DOHH2 (cell line): ENCODE results near the gene KIFBP.

Experiments
- EZH2phosphoT487 ChIP-seq: fragments of 200-600 bp; sonication (generic); IDR thresholded peaks from 2 replicates; pipeline ENCODE4 v1.6.1; 2017; ENCODE audit warnings: borderline replicate concordance, mild to moderate bottlenecking, antibody characterized with exemption, low read length, moderate library complexity, mixed read lengths
- TF ChIP-seq, protein P1 (sequence below): fragments of 200-600 bp; sonication (generic); IDR thresholded peaks from one replicate; pipeline ENCODE4 v1.5.1; 2014; ENCODE audit warnings: antibody characterized with exemption, mild to moderate bottlenecking, low read depth, low read length; ENCODE audit not compliant: poor library complexity, severe bottlenecking

DNA sequence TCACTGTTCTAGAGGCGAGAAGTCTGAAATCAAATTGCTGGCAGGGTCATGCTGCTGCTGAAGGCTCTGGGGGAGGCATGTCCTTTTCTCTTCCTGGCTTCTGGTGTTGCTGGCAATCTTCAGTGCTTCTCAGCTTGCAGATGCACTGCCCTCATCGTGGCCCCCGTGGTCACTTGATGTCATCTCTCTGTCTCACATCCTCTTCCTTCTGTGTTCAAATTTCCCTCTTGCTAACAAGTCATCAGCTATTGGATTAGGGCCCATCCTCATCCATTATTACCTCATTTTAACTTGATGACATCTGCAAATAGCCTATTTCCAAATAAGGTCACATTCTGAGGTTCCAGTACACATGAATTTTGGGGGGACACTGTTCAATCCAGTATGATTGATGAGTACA, 62.7 kb downstream of the KIFBP start:
- no peak for TF ChIP-seq EZH2phosphoT487
- TF ChIP-seq, protein P1, sequence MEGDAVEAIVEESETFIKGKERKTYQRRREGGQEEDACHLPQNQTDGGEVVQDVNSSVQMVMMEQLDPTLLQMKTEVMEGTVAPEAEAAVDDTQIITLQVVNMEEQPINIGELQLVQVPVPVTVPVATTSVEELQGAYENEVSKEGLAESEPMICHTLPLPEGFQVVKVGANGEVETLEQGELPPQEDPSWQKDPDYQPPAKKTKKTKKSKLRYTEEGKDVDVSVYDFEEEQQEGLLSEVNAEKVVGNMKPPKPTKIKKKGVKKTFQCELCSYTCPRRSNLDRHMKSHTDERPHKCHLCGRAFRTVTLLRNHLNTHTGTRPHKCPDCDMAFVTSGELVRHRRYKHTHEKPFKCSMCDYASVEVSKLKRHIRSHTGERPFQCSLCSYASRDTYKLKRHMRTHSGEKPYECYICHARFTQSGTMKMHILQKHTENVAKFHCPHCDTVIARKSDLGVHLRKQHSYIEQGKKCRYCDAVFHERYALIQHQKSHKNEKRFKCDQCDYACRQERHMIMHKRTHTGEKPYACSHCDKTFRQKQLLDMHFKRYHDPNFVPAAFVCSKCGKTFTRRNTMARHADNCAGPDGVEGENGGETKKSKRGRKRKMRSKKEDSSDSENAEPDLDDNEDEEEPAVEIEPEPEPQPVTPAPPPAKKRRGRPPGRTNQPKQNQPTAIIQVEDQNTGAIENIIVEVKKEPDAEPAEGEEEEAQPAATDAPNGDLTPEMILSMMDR, result no peak
